Heart left ventricle (tissue), 16 donors: ENCODE measurements around the gene GNAQ. TPM values are rescaled to one million over a fixed set of nuclear protein-coding genes. Genes with fewer than 3 reads are reported as not detected.
A peak's percentile ranks its signal among the peaks of the same experiment; 100 is the strongest.

ENCODE experiments used
- ATAC-seq, 4 donors: fragments of 200-7000 bp; cut with Tn5 transposase; one replicate each; pipeline ENCODE4 v1.9.1; 2020 to 2022; ENCODE audit warnings: moderate library complexity in 4 of 4, mild to moderate bottlenecking in 3 of 4, moderate number of reproducible peaks in 1 of 4
- DNase-seq, 5 donors: peaks; one replicate each; pipeline ENCODE4 v3.0.0-alpha.2; 2020
- H3K27ac ChIP-seq, 12 donors: fragments of 200-600 bp; sonication (generic) in 4 of 12; one replicate each; pipeline versions ENCODE4 v1.5.0 to v1.8.0; 2016 to 2022; ENCODE audit warnings: mild to moderate bottlenecking in 2 of 12
- H3K27me3 ChIP-seq, 9 donors: fragments of 200-600 bp; sonication (generic) in 2 of 9; one replicate each; pipeline versions ENCODE4 v1.5.1 to v1.8.0; 2016 to 2022; ENCODE audit warnings: mild to moderate bottlenecking in 3 of 9
- H3K36me3 ChIP-seq, 9 donors: fragments of 200-600 bp; sonication (generic) in 2 of 9; one replicate each; pipeline versions ENCODE4 v1.5.0 to v1.8.0; 2018 to 2022; ENCODE audit warnings: mild to moderate bottlenecking in 2 of 9
- H3K4me1 ChIP-seq, 12 donors: fragments of 200-600 bp; sonication (generic) in 4 of 12; one replicate each; pipeline versions ENCODE4 v1.5.0 to v1.8.0; 2016 to 2022; ENCODE audit warnings: mild to moderate bottlenecking in 3 of 12
- H3K4me3 ChIP-seq, 12 donors: fragments of 200-600 bp; sonication (generic) in 4 of 12; one replicate each; pipeline versions ENCODE4 v1.5.0 to v1.8.0; 2017 to 2022; ENCODE audit warnings: mild to moderate bottlenecking in 9 of 12, moderate library complexity in 4 of 12
- H3K9me3 ChIP-seq, 12 donors: fragments of 200-600 bp; sonication (generic) in 4 of 12; one replicate each; pipeline versions ENCODE4 v1.5.0 to v1.8.0; 2016 to 2022; ENCODE audit warnings: mild to moderate bottlenecking in 1 of 12
- POLR2A ChIP-seq, 2 donors: fragments of 450-650 bp; IDR thresholded peaks; one replicate each; pipeline ENCODE4 v1.6.1; 2017; ENCODE audit warnings: antibody characterized with exemption in 2 of 2, mild to moderate bottlenecking in 2 of 2, moderate library complexity in 2 of 2
- WGBS, 4 donors: extraction: QIAGEN DNeasy Blood & Tissue Kit in 2 of 4; methylation state at CpG; one replicate each; pipeline versions ENCODE4 v1.1.5 to v1.1.7; 2013 to 2018; 5-methylcytosine and 5-hydroxymethylcytosine counted together
- intact Hi-C, 10 donors: fragments of 100-400 bp; cut with DNase I; formaldehyde crosslinking; loops; one replicate each; pipeline versions ENCODE4 v1.11.1 to v1.14.2; 2022
- polyA plus RNA-seq, 2 donors: library from polyadenylated mRNA; stranded (reverse); fragments of 200-250 nt; gene quantifications; one replicate each; pipeline ENCODE4 v1.2.3, GENCODE V29; 2013
- total RNA-seq, 9 donors: library from RNA; depleted of rRNA in 2 of 9; stranded (reverse); fragments of >200 nt in 2 of 9; fragmentation: NEBNext Ultra II Directional in 3 of 9; extraction: Animal tissue kit (Norgen Biotek cat#: 25700) in 3 of 9; gene quantifications; one replicate each; pipeline versions ENCODE4 v1.1.0 to v1.2.4, GENCODE V29; 2016 to 2023
- TF ChIP-seq, protein P1 (sequence below), 12 donors: fragments of 200-600 bp; sonication (generic) in 4 of 12; IDR thresholded peaks; one replicate each; pipeline versions ENCODE4 v1.5.0 to v1.8.0; 2018 to 2022; ENCODE audit warnings: antibody characterized with exemption in 12 of 12, mild to moderate bottlenecking in 5 of 12
- donor health status: ischemic (EF 13 %, LVEDD 7.1; RV severe dilation, severe dysfunction).
- donor health status: healthy with polysubstance abuse.
- donor health status: DM: no; HTN: yes; CAD: no.
- donor health status: DM: no; HTN: no; CAD: no.
- donor health status: ischemic (EF 25% LVEDD 6.9; RV normal size, moderate dysfunction).
- donor health status: ischemic (EF 25% LVEDD 5.7; RV mildly dilated, moderate dysfunction).
- donor health status: healthy.
- donor health status: DM: yes; HTN: yes; CAD: no.
- donor health status: ischemic (EF 35%, LVEDD 5.7; RV mildly dilated, moderate dysfunction).
- donor health status: nonischemic (EF 11% LVEDD 7.7; RV severe dilation, severe dysfunction).
- donor health status: DM: yes; HTN: yes; CAD: no.
- donor health status: PGD.
- donor health status: ischemic (EF 29% LVEDD 5.4; RV normal size, mild dysfunction).
- donor health status: nonischemic (EF 23%, LVEDD 6.1; RV moderate dilation, normal function).

The GNAQ gene
- total and polyA plus RNA-seq, 11 donors = 4.8 to 34.1 (median 11.3) TPM

DNA sequence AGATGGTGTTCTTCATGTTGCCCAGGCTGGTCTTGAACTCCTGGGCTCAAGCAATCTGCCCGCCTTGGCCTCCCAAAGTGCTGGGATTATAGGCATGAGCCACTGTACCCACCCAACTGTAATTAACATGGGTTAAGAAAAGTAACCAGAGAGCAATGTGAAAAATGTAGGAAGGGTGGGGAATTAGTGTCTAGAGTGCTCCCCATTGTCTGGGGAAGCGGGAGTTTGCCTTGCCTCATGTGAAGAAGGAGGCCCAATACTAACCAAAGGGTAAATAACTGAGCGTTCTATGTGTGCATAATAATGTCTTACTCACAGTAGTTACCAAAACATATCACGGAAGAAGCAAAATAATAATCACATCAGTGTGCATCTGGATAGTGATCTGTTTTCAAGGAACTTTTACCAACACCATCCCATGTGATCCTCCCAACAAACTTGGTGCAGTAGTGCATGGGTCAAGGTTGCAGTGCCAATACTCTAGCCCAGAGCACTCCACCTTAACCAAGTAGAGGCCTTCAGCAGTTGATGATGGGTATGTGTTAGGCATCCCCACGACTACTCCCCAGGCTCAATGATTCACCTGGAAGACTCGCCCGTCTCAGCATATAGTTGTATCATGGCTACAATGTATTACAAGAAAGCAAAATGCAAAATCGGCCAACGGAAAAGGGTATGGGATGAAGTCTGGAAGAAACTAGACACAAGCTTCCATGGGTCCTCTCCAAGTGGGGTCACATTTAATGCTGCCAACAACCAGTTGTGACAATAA is 26.2 kb downstream of the GNAQ start:
- DNase-seq (no peak), ATAC-seq (no peak)
- 88 to 98% (median 95%) methylated on average over 9 of the region's 9 CpGs for WGBS, 4 donors
- Histone ChIP-seq H3K36me3 (no peaks in the 10 kb centered on the region), H3K4me3 (no peak overlapping the region), H3K27me3 (no peaks in the 10 kb centered on the region), H3K27ac (no peak overlapping the region), H3K4me1 (peaks cover 0 to 88% (median 19%) of the 10 kb centered on the region in 12 donors), H3K9me3 (no peaks in the 10 kb centered on the region)
- intact Hi-C loops = no loop called here
- no peak for TF ChIP-seq POLR2A (IDR thresholded peaks at IDR 0.05)
- TF ChIP-seq, protein P1, sequence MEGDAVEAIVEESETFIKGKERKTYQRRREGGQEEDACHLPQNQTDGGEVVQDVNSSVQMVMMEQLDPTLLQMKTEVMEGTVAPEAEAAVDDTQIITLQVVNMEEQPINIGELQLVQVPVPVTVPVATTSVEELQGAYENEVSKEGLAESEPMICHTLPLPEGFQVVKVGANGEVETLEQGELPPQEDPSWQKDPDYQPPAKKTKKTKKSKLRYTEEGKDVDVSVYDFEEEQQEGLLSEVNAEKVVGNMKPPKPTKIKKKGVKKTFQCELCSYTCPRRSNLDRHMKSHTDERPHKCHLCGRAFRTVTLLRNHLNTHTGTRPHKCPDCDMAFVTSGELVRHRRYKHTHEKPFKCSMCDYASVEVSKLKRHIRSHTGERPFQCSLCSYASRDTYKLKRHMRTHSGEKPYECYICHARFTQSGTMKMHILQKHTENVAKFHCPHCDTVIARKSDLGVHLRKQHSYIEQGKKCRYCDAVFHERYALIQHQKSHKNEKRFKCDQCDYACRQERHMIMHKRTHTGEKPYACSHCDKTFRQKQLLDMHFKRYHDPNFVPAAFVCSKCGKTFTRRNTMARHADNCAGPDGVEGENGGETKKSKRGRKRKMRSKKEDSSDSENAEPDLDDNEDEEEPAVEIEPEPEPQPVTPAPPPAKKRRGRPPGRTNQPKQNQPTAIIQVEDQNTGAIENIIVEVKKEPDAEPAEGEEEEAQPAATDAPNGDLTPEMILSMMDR (IDR thresholded peaks at IDR 0.05) = no peak

DNA sequence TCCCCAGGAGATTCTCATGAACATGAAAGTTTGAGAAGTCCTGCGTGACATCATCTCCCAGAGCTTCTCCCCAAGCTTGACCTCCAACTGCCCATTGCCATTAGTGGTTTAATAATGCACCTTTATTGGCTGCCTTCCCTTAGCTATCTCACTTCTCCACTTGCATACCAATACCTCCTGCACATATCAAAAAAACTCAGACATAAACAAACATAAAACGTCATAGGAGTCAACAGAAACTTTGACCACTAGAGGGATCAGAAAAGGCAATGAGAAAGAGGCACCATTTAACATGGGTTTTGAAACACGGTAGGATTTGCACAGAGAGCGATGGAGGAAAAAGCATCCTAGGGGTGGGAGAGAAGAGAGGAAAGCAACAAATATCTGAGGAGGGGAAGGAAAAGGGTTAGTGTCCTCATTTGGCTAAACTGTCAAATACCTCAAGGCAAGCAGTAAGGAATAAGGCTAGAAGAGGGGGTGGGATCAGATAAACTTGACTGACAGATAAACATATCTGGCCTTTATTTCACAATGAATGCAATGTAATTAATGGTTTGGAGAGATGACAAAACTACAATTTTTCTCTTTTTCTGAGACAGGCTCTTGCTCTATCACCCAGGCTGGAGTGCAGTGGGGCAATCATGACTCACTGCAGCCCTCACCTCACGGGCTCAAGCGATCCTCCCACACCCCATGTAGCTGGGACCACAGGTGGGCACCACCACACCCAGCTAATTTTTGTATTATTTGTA is 27.0 kb downstream of the GNAQ start:
- Histone ChIP-seq H3K4me1 (peaks cover 0 to 88% (median 12%) of the 10 kb centered on the region in 12 donors), H3K4me3 (no peak overlapping the region), H3K9me3 (no peaks in the 10 kb centered on the region), H3K27me3 (no peaks in the 10 kb centered on the region), H3K36me3 (no peaks in the 10 kb centered on the region), H3K27ac (no peak overlapping the region)
- TF ChIP-seq, protein P1 (IDR thresholded peaks at IDR 0.05) = peak in 4 of 12 donors; percentile 3 to 17 (median 12)
- TF ChIP-seq POLR2A (IDR thresholded peaks at IDR 0.05) = no peak
- 84 to 88% (median 85%) methylated on average over 6 of the region's 6 CpGs for WGBS, 4 donors
- intact Hi-C loops = no loop called here
- ATAC-seq (no peak), DNase-seq (no peak)

- no peak for DNase-seq
- Histone ChIP-seq H3K36me3 (no peaks in the 10 kb centered on the region), H3K27me3 (no peaks in the 10 kb centered on the region), H3K27ac (no peak overlapping the region), H3K9me3 (no peaks in the 10 kb centered on the region), H3K4me1 (peaks cover 0 to 88% (median 13%) of the 10 kb centered on the region in 12 donors), H3K4me3 (no peak overlapping the region)
- no peak for TF ChIP-seq POLR2A (IDR thresholded peaks at IDR 0.05)
- TF ChIP-seq, protein P1 (IDR thresholded peaks at IDR 0.05) = no peak
- intact Hi-C loops = no loop called here
- ATAC-seq = no peak
- 90 to 97% (median 96%) methylated on average over 4 of the region's 4 CpGs for WGBS, 4 donors
These were observed 27.9 kb downstream of the GNAQ start for GRCh38 chr9:78003730-78004129.
